ENCODE data around the gene IPP.

GRCh38 chr1:45682942-45683341 is 67.5 kb downstream of the IPP start:
- TF ChIP-seq SP1 (IDR thresholded peaks at IDR 0.05) (no peak), SUZ12 (IDR thresholded peaks at IDR 0.05) (no peak), FOXM1 (IDR thresholded peaks at IDR 0.05; ENCODE audit: borderline replicate concordance) (no peak), LEF1 (IDR thresholded peaks at IDR 0.05; ENCODE audit: borderline replicate concordance) (no peak), FOXK2 (IDR thresholded peaks at IDR 0.05) (no peak), BHLHE40 (IDR thresholded peaks at IDR 0.05; ENCODE audit: borderline replicate concordance) (no peak), HDGF (IDR thresholded peaks at IDR 0.05; ENCODE audit: borderline replicate concordance) (no peak), CTBP1 (IDR thresholded peaks at IDR 0.05; ENCODE audit: borderline replicate concordance) (no peak), L3MBTL2 (conservative IDR thresholded peaks at IDR 0.05) (no peak), FOXA1 (IDR thresholded peaks at IDR 0.05) (no peak), ZNF384 (IDR thresholded peaks at IDR 0.05) (peak; percentile 83), ARNT (IDR thresholded peaks at IDR 0.05) (no peak)
- TF ChIP-seq, protein P1, sequence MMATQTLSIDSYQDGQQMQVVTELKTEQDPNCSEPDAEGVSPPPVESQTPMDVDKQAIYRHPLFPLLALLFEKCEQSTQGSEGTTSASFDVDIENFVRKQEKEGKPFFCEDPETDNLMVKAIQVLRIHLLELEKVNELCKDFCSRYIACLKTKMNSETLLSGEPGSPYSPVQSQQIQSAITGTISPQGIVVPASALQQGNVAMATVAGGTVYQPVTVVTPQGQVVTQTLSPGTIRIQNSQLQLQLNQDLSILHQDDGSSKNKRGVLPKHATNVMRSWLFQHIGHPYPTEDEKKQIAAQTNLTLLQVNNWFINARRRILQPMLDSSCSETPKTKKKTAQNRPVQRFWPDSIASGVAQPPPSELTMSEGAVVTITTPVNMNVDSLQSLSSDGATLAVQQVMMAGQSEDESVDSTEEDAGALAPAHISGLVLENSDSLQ (IDR thresholded peaks at IDR 0.05), result no peak

All from HEK293T (cell line).